HepG2 (cell line): ENCODE results near the gene LRRC45. TPM values are rescaled to one million over a fixed set of nuclear protein-coding genes. Genes with fewer than 3 reads are reported as not detected.

Source experiments
- CREB1 ChIP-seq, 2 experiments: fragments of 450-650 bp in 1 of 2; IDR thresholded peaks; 2 replicates each; pipeline ENCODE4 v1.6.1; 2016 to 2017; ENCODE audit warnings: control low read depth in 1 of 2, mild to moderate bottlenecking in 1 of 2, missing compliant biosample characterization in 1 of 2, missing genetic modification characterization in 1 of 2
- NRL ChIP-seq: sonication (generic); formaldehyde crosslinking; IDR thresholded peaks from 2 replicates; pipeline ENCODE4 v1.5.0; 2020; ENCODE audit warnings: missing genetic modification reagents, mild to moderate bottlenecking, moderate library complexity, borderline replicate concordance
- TRIM24 ChIP-seq: sonication (generic); formaldehyde crosslinking; IDR thresholded peaks from 2 replicates; pipeline ENCODE4 v1.8.0; 2022; ENCODE audit warnings: mild to moderate bottlenecking, missing genetic modification reagents
- ZNF143 ChIP-seq: sonication (generic); formaldehyde crosslinking; IDR thresholded peaks from 2 replicates; pipeline ENCODE4 v1.4.0; 2020; ENCODE audit warnings: missing genetic modification reagents
- ZNF160 ChIP-seq: sonication (generic); formaldehyde crosslinking; IDR thresholded peaks from 2 replicates; pipeline ENCODE4 v1.8.0; 2022; ENCODE audit warnings: mild to moderate bottlenecking, inconsistent platforms, missing genetic modification reagents
- ZNF333 ChIP-seq: sonication (generic); formaldehyde crosslinking; IDR thresholded peaks from 2 replicates; pipeline ENCODE4 v1.4.0; 2020; ENCODE audit warnings: mild to moderate bottlenecking, missing genetic modification reagents, borderline replicate concordance
- ZNF644 ChIP-seq: IDR thresholded peaks from 2 replicates; pipeline ENCODE4 v1.6.1; 2016; ENCODE audit warnings: low read depth
- ZNF737 ChIP-seq: sonication (generic); formaldehyde crosslinking; IDR thresholded peaks from 2 replicates; pipeline ENCODE4 v1.5.0; 2020; ENCODE audit warnings: missing genetic modification reagents, mild to moderate bottlenecking, borderline replicate concordance
- ZSCAN20 ChIP-seq: sonication (generic); formaldehyde crosslinking; IDR thresholded peaks from 2 replicates; pipeline ENCODE4 v1.4.0; 2020; ENCODE audit warnings: missing genetic modification reagents, mild to moderate bottlenecking, borderline replicate concordance
- polyA plus RNA-seq, 8 experiments: library from polyadenylated mRNA; depleted of rRNA in 3 of 8; stranded (reverse) in 7 of 8; unstranded in 1 of 8; fragments of >200 nt; fragmentation: Illumina TruSeq in 4 of 8; extraction: Trizol in 4 of 8; gene quantifications; 2 replicates each; pipeline versions ENCODE4 v1.2.1 to v1.2.3, GENCODE V29; 2011 to 2016; ENCODE audit warnings: low read depth in 4 of 8, missing spikeins in 1 of 8, mixed read lengths in 1 of 8; ENCODE audit not compliant: insufficient read depth in 1 of 8
- total RNA-seq, 5 experiments: library from RNA; depleted of rRNA; stranded (reverse); fragments of >200 nt; fragmentation: Illumina TruSeq; extraction: Trizol; gene quantifications; 2 replicates each; pipeline ENCODE4 v1.2.3, GENCODE V29; 2016; ENCODE audit warnings: low read depth in 1 of 5
- TF ChIP-seq, protein P1 (sequence below): sonication (generic); formaldehyde crosslinking; IDR thresholded peaks from 2 replicates; pipeline ENCODE4 v1.4.0; 2020; ENCODE audit warnings: mild to moderate bottlenecking, missing genetic modification reagents, borderline replicate concordance
- TF ChIP-seq, protein P2 (sequence below): sonication (generic); formaldehyde crosslinking; IDR thresholded peaks from 2 replicates; pipeline ENCODE4 v1.5.0; 2020; ENCODE audit warnings: missing genetic modification reagents
- TF ChIP-seq, protein P3 (sequence below): sonication (generic); formaldehyde crosslinking; conservative IDR thresholded peaks from 2 replicates; pipeline ENCODE4 v1.4.0; 2020; ENCODE audit warnings: missing genetic modification reagents
- TF ChIP-seq, protein P4 (sequence below): sonication (generic); formaldehyde crosslinking; IDR thresholded peaks from 2 replicates; pipeline ENCODE4 v1.4.0; 2020; ENCODE audit warnings: mild to moderate bottlenecking, missing genetic modification reagents
- TF ChIP-seq, protein P5 (sequence below): sonication (generic); formaldehyde crosslinking; IDR thresholded peaks from 2 replicates; pipeline ENCODE4 v1.4.0; 2020; ENCODE audit warnings: mild to moderate bottlenecking, missing genetic modification reagents

Gene LRRC45
- total and polyA plus RNA-seq, 2 of the 13 experiments (the other 11 are each of a cell fraction or from before 2014, with no cell fraction given), result 11.6 to 48.1 TPM

DNA sequence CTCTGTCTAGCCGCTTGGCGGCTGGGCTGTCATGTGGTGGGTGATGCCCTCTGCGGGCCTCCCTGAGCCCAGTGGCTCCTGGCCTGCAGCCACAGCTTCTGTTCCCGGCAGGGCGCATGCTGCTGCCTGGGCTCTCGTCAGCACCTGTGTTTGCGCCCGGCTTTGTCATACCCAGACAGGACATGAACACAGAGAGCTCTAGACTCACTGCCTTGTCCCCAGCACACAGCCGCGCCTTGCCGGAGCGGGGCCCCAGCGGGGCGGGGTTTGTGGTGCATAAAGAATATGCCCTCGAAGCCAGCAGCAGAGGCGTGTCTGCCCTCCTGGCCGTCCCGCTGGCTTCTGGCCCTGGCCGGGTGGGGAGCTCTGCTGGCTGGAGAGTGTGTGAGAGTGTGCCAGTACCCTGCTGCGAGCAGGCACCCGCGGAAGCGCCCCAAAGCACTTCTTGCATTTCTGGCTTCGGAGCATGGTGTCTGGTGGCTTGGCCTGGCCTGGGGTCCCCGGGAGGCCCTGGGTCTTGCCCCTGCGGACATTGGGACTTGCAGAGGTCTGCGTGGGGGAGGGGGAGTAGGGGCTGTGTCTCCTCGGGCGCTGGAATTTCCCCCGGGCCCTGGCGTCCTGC is 31.3 kb upstream of the LRRC45 start (continued):
- TF ChIP-seq ZNF160 (CRISPR knock-in tag) (0 out of 2 replicates have a peak, but pooled peaks have one; percentile 48), CREB1 (IDR thresholded peaks at IDR 0.05) (peak; percentile 53), CREB1 (CRISPR knock-in tag; IDR thresholded peaks at IDR 0.05) (no peak), ZNF143 (CRISPR knock-in tag) (peak; percentile 51), ZNF333 (no peak; the same call in 1 of the 2 replicates), TRIM24 (CRISPR knock-in tag) (no peak), ZSCAN20 (CRISPR knock-in tag) (peak; percentile 96; the same call in 1 of the 2 replicates), NRL (CRISPR knock-in tag) (peak; percentile 95), ZNF737 (0 out of 2 replicates have a peak, but pooled peaks have one; percentile 47), ZNF644 (0 out of 2 replicates have a peak, but pooled peaks have one; percentile 12)
- TF ChIP-seq, protein P1, sequence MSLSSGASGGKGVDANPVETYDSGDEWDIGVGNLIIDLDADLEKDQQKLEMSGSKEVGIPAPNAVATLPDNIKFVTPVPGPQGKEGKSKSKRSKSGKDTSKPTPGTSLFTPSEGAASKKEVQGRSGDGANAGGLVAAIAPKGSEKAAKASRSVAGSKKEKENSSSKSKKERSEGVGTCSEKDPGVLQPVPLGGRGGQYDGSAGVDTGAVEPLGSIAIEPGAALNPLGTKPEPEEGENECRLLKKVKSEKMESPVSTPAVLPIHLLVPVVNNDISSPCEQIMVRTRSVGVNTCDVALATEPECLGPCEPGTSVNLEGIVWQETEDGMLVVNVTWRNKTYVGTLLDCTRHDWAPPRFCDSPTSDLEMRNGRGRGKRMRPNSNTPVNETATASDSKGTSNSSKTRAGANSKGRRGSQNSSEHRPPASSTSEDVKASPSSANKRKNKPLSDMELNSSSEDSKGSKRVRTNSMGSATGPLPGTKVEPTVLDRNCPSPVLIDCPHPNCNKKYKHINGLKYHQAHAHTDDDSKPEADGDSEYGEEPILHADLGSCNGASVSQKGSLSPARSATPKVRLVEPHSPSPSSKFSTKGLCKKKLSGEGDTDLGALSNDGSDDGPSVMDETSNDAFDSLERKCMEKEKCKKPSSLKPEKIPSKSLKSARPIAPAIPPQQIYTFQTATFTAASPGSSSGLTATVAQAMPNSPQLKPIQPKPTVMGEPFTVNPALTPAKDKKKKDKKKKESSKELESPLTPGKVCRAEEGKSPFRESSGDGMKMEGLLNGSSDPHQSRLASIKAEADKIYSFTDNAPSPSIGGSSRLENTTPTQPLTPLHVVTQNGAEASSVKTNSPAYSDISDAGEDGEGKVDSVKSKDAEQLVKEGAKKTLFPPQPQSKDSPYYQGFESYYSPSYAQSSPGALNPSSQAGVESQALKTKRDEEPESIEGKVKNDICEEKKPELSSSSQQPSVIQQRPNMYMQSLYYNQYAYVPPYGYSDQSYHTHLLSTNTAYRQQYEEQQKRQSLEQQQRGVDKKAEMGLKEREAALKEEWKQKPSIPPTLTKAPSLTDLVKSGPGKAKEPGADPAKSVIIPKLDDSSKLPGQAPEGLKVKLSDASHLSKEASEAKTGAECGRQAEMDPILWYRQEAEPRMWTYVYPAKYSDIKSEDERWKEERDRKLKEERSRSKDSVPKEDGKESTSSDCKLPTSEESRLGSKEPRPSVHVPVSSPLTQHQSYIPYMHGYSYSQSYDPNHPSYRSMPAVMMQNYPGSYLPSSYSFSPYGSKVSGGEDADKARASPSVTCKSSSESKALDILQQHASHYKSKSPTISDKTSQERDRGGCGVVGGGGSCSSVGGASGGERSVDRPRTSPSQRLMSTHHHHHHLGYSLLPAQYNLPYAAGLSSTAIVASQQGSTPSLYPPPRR (CRISPR knock-in tag), result peak; percentile 80
- TF ChIP-seq, protein P2, sequence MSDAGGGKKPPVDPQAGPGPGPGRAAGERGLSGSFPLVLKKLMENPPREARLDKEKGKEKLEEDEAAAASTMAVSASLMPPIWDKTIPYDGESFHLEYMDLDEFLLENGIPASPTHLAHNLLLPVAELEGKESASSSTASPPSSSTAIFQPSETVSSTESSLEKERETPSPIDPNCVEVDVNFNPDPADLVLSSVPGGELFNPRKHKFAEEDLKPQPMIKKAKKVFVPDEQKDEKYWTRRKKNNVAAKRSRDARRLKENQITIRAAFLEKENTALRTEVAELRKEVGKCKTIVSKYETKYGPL, result peak; percentile 80; the same call in 1 of the 2 replicates
- TF ChIP-seq, protein P3, sequence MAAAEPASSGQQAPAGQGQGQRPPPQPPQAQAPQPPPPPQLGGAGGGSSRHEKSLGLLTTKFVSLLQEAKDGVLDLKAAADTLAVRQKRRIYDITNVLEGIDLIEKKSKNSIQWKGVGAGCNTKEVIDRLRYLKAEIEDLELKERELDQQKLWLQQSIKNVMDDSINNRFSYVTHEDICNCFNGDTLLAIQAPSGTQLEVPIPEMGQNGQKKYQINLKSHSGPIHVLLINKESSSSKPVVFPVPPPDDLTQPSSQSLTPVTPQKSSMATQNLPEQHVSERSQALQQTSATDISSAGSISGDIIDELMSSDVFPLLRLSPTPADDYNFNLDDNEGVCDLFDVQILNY (CRISPR knock-in tag), result no peak; the same call in none of the 2 replicates
- TF ChIP-seq, protein P4, sequence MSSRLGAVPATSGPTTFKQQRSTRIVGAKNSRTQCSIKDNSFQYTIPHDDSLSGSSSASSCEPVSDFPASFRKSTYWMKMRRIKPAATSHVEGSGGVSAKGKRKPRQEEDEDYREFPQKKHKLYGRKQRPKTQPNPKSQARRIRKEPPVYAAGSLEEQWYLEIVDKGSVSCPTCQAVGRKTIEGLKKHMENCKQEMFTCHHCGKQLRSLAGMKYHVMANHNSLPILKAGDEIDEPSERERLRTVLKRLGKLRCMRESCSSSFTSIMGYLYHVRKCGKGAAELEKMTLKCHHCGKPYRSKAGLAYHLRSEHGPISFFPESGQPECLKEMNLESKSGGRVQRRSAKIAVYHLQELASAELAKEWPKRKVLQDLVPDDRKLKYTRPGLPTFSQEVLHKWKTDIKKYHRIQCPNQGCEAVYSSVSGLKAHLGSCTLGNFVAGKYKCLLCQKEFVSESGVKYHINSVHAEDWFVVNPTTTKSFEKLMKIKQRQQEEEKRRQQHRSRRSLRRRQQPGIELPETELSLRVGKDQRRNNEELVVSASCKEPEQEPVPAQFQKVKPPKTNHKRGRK, result no peak; the same call in 1 of the 2 replicates
- TF ChIP-seq, protein P5, sequence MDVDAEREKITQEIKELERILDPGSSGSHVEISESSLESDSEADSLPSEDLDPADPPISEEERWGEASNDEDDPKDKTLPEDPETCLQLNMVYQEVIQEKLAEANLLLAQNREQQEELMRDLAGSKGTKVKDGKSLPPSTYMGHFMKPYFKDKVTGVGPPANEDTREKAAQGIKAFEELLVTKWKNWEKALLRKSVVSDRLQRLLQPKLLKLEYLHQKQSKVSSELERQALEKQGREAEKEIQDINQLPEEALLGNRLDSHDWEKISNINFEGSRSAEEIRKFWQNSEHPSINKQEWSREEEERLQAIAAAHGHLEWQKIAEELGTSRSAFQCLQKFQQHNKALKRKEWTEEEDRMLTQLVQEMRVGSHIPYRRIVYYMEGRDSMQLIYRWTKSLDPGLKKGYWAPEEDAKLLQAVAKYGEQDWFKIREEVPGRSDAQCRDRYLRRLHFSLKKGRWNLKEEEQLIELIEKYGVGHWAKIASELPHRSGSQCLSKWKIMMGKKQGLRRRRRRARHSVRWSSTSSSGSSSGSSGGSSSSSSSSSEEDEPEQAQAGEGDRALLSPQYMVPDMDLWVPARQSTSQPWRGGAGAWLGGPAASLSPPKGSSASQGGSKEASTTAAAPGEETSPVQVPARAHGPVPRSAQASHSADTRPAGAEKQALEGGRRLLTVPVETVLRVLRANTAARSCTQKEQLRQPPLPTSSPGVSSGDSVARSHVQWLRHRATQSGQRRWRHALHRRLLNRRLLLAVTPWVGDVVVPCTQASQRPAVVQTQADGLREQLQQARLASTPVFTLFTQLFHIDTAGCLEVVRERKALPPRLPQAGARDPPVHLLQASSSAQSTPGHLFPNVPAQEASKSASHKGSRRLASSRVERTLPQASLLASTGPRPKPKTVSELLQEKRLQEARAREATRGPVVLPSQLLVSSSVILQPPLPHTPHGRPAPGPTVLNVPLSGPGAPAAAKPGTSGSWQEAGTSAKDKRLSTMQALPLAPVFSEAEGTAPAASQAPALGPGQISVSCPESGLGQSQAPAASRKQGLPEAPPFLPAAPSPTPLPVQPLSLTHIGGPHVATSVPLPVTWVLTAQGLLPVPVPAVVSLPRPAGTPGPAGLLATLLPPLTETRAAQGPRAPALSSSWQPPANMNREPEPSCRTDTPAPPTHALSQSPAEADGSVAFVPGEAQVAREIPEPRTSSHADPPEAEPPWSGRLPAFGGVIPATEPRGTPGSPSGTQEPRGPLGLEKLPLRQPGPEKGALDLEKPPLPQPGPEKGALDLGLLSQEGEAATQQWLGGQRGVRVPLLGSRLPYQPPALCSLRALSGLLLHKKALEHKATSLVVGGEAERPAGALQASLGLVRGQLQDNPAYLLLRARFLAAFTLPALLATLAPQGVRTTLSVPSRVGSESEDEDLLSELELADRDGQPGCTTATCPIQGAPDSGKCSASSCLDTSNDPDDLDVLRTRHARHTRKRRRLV, result peak; percentile 93
